SK-MEL-5 (cell line): ENCODE results near the gene SH3D19. TPM values are rescaled to one million over a fixed set of nuclear protein-coding genes. Genes with fewer than 3 reads are reported as not detected.

Experiments used
- DNase-seq: peaks from one replicate; pipeline ENCODE4 v3.0.0-alpha.2; 2016; ENCODE audit warnings: low read depth, low spot score
- in situ Hi-C: cut with HindIII; loops from 2 replicates; pipeline ENCODE4 v1.10.0; 2016; ENCODE audit warnings: low sequenced_read_pairs, high pct_unique_total_duplicates, low pct_unique_long_range_greater_than_20kb
- total RNA-seq: library from RNA; depleted of rRNA; stranded (reverse); fragments of >200 nt; shearing (Covaris generic); gene quantifications from 2 replicates; pipeline ENCODE4 v1.2.3, GENCODE V29; 2014

Gene SH3D19
- total RNA-seq, 1 experiment from 2014 or later = 16.0 TPM

DNA sequence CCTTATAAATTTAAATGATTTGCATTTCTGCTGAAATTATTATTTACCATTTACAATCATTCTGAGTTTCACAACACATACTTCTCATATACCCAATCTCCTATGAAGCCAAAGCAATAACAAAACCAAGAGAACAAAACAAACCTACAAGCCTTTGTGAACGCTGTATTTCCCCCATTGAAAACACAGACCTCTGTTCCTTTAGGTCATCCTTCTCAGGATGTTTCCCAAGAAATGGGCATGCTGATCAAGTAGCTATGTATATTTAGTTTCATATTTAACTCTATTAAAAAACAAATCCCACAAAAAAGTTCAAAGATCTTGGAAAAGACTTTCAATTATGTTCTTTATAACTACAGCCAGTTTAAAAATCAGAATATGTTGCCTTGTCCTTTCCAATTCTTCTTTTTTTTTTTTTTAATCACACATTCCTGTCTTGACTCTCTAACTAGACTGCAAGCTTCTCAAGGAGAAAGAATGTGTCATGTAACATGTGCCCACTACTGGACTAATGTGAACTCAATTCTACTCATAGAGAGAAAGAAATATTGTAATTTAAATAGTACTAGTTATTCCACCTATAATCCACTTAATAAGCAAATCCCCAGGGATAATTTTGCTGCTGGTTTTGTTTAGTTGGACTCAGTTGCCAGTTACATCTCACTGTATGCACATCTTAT, 132.7 kb downstream of the SH3D19 start:
- DNase-seq = no peak
- in situ Hi-C loops = no loop called here

- in situ Hi-C loops = no loop called here
- no peak for DNase-seq
Measured at GRCh38 chr4:151184523-151185458, 140.6 kb downstream of the SH3D19 start.

DNA sequence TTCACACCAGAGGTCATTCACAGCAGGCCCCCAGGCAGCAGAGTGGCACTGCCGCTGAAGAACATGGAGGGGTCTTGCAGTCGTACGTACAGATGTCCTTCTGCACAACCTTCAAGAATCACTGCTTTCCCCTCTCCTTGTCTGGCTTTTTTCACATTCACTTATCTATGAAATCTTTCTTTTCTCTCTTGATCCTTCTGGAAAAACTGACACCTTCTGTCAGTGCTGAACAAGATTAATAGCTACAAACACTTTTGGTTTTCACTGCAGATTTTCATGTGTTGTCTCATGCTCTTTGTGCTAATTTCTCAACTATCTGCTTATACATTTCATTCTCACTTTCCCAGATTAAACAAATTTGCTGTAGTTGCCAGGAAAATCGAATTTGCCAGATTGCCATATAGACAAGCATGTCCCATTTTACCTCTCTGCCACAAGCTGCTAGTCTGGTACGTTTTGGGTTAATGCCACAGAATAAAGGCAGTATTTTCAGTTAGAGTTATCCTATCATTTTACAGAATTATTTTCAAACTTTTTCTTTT, 142.9 kb downstream of the SH3D19 start:
- DNase-seq = no peak
- in situ Hi-C loops = no loop called here

GRCh38 chr4:151176685-151177084, 148.7 kb downstream of the SH3D19 start:
- in situ Hi-C loops = no loop called here
- DNase-seq = no peak

- DNase-seq = no peak
- in situ Hi-C loops = no loop called here
Measured at GRCh38 chr4:151175754-151176631, 149.4 kb downstream of the SH3D19 start.

GRCh38 chr4:151175233-151175632, 150.2 kb downstream of the SH3D19 start:
- DNase-seq = no peak
- in situ Hi-C loops = no loop called here

- DNase-seq = no peak
- in situ Hi-C loops = no loop called here
Measured at GRCh38 chr4:151174784-151175183, 150.6 kb downstream of the SH3D19 start.

DNA sequence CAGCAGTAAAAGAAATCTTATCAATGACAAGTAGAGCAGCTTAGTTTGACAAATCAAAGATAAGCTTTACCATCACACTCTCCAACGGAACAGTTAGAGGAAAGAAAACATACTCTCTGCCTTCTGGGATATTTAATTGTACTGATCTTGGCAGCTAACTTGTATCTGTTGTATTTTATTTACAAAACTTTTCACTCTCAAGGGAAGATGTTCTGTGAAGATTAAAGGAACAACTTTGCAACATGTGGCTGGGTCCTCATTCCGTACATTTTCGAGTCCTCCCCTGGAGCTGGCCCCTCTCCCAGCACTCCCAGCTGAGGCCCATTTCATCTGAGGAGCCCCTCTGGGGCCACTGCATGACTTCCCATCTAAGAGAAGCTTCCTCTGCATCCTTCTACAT, 151.5 kb downstream of the SH3D19 start:
- in situ Hi-C loops = no loop called here

GRCh38 chr4:151169900-151170299, 155.5 kb downstream of the SH3D19 start:
- in situ Hi-C loops = no loop called here
- DNase-seq = no peak

More for the DNA sequence above, 151.5 kb downstream of the SH3D19 start:
- DNase-seq = no peak

DNA sequence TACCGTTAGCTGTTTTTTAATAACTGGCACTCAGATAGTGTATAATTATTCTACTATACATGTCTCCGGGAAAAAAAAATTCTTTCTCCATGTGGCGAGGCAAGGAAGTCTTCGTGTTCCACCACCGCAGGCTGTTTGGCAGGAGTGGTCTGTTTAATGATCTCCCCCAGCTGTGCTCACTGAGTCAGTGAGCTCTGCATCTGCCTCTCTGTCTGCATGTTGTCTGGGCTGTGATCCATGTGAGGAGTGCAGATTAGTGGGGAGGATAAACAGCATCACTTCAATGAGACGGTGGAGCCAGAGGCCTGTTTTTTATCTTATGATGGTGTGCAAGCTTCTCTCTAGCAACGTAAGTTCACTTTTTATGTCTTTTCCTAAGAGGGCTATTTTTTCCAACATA, 156.2 kb downstream of the SH3D19 start:
- no peak for DNase-seq
- in situ Hi-C loops = no loop called here

DNA sequence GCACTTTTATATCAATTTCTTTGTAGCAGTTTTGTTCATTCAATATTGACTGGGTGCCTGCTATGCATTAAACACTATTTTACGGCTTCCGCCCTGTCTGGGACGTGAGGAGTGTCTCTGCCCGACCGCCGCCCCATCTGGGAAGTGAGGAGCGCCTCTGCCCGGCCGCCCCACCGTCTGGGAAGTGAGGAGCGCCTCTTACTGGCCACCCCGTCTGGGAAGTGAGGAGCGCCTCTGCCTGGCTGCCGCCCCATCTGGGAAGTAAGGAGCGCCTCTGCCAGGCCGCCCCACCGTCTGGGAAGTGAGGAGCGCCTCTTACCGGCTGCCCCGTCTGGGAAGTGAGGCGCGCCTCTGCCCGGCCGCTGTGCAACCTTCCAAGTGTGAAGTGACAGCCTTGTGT, 157.8 kb downstream of the SH3D19 start:
- no peak for DNase-seq
- in situ Hi-C loops = no loop called here

DNA sequence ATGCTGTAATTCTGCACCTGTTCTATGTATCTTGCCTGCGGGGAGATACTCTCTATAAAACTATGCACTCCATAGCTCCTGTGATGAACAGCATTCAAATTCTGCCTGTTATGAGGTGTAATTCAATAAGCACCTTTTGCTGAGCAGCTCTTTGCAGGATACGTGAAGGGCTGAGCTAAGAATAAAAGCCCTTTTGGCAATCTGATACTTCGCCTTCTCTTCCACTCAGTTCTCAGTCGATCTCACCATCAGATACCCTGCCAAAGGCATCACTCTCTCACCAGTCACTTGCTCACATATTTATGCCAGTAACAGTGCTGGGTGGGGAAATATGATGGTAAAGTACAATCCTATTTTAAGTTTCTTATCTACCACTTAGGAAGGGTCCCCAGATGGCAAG, 158.8 kb downstream of the SH3D19 start:
- DNase-seq = no peak
- in situ Hi-C loops = no loop called here

DNA sequence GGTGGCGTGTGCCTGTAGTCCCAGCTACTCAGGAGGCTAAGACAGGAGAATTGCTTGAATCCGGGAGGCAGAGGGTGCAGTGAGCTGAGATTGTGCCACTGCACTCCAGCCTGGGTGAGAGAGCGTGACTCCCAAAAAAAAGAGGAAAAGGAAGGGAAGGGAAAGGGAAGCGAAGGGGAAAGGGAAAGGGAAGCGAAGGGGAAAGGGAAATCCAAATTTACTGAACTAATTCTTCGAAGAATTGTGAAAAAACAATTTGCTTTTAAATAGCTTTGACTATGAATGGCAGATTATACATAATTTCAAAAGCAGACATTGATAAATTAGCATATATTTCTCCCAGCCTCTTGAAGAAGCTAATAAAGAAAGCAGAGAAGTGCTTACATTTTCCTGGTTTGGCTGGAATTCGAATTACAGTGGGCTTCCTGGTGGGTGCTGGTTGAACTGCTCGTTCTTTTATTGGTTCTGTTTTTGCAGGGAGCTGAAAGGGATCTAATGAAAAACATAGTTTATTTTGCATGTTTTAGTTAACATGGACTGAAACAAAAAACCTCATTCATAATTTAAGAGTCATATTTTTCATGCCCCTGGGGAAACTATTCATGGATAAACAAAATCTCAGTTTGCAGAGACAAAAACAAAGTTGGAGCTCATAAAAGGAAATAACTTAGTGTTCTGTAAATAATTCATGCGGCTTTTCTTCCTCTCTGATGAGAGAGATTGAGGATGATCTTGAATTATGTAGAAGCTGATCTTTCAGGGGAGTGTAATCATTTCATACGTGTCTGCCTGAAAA, 160.0 kb downstream of the SH3D19 start:
- DNase-seq = peak; percentile 61
- in situ Hi-C loops = no loop called here

- in situ Hi-C loops = no loop called here
- no peak for DNase-seq
Measured at GRCh38 chr4:151163855-151164254, 161.6 kb downstream of the SH3D19 start.

GRCh38 chr4:151158979-151159378, 166.4 kb downstream of the SH3D19 start:
- DNase-seq = no peak
- in situ Hi-C loops = no loop called here

GRCh38 chr4:151157543-151157942, 167.9 kb downstream of the SH3D19 start:
- in situ Hi-C loops = no loop called here

GRCh38 chr4:151153585-151153984, 171.8 kb downstream of the SH3D19 start:
- no peak for DNase-seq
- in situ Hi-C loops = no loop called here

More at GRCh38 chr4:151157543-151157942, 167.9 kb downstream of the SH3D19 start:
- DNase-seq = no peak
